DND-41 (cell line): ENCODE results near the gene ANO1.

ENCODE experiments used
- ATAC-seq: fragments of 200-7000 bp; cut with Tn5 transposase; 3 replicates; pipeline ENCODE4 v1.9.1; 2021; ENCODE audit warnings: low read depth; ENCODE audit not compliant: insufficient read depth
- DNase-seq: peaks from one replicate; pipeline ENCODE4 v3.0.0-alpha.2; 2020
- H2AFZ ChIP-seq: 2 replicates; pipeline ENCODE4 v1.6.0; 2012; ENCODE audit warnings: low read depth, low read length
- H3K27ac ChIP-seq: 2 replicates; pipeline ENCODE4 v1.5.1; 2012; ENCODE audit warnings: low read length, inconsistent platforms
- H3K27me3 ChIP-seq: fragments of 200-600 bp; sonication (generic); 2 replicates; pipeline ENCODE4 v1.6.0; 2012; ENCODE audit warnings: low read length, mild to moderate bottlenecking, inconsistent platforms; ENCODE audit not compliant: insufficient read depth, poor library complexity
- H3K36me3 ChIP-seq: 2 replicates; pipeline ENCODE4 v1.5.1; 2012; ENCODE audit warnings: low read length, inconsistent platforms; ENCODE audit not compliant: insufficient read depth
- H3K4me1 ChIP-seq: 2 replicates; pipeline ENCODE4 v1.5.1; 2012; ENCODE audit warnings: mild to moderate bottlenecking, low read length; ENCODE audit not compliant: insufficient read depth
- H3K4me2 ChIP-seq: 2 replicates; pipeline ENCODE4 v1.6.0; 2012; ENCODE audit warnings: mild to moderate bottlenecking, moderate library complexity, low read length, inconsistent platforms; ENCODE audit not compliant: insufficient read depth
- H3K4me3 ChIP-seq, 2 experiments: fragments of 200-600 bp in 1 of 2; shearing (Covaris generic) in 1 of 2; 2 replicates each; pipeline ENCODE4 v1.5.1; 2012 to 2016; ENCODE audit warnings: inconsistent platforms in 2 of 2, low read length in 2 of 2, mild to moderate bottlenecking in 2 of 2, low read depth in 1 of 2, moderate library complexity in 1 of 2
- H3K79me2 ChIP-seq: 2 replicates; pipeline ENCODE4 v1.6.0; 2012; ENCODE audit warnings: low read length, inconsistent platforms; ENCODE audit not compliant: insufficient read depth
- H3K9ac ChIP-seq: 2 replicates; pipeline ENCODE4 v1.6.0; 2012; ENCODE audit warnings: low read depth, mild to moderate bottlenecking, inconsistent platforms, low read length, moderate library complexity
- H3K9me3 ChIP-seq: 2 replicates; pipeline ENCODE4 v1.5.1; 2012; ENCODE audit warnings: low read length, moderate library complexity, mild to moderate bottlenecking, inconsistent platforms; ENCODE audit not compliant: insufficient read depth, severe bottlenecking
- H4K20me1 ChIP-seq: 2 replicates; pipeline ENCODE4 v1.6.0; 2012; ENCODE audit warnings: low read length; ENCODE audit not compliant: insufficient read depth
- EZH2 ChIP-seq: IDR thresholded peaks from 3 replicates; pipeline ENCODE4 v1.6.1; 2012; ENCODE audit warnings: borderline replicate concordance, low read depth, mild to moderate bottlenecking, moderate library complexity, low read length, inconsistent platforms; ENCODE audit not compliant: severe bottlenecking
- TF ChIP-seq, protein P1 (sequence below): IDR thresholded peaks from 2 replicates; pipeline ENCODE4 v1.5.1; 2012; ENCODE audit warnings: borderline replicate concordance, low read length, moderate library complexity, mild to moderate bottlenecking; ENCODE audit not compliant: poor library complexity, severe bottlenecking; ENCODE audit errors: extremely low read depth

ANO1 gene

GRCh38 chr11:70204466-70204799 lies 126.3 kb downstream of the ANO1 start:
- H4K20me1 ChIP-seq, result peaks cover 55% of the 10 kb centered on the region
- DNase-seq (no peak), ATAC-seq (no peak)
- H3K27me3 ChIP-seq, result no peaks in the 10 kb centered on the region
- H3K36me3 ChIP-seq, result peaks cover 54% of the 10 kb centered on the region
- peak overlapping the region; percentile 93 for H3K27ac ChIP-seq
- H2AFZ ChIP-seq, result no peak overlapping the region
- H3K9ac ChIP-seq, result peak overlapping the region; percentile 94
- peak overlapping the region; percentile 93 for H3K4me2 ChIP-seq
- TF ChIP-seq, protein P1, sequence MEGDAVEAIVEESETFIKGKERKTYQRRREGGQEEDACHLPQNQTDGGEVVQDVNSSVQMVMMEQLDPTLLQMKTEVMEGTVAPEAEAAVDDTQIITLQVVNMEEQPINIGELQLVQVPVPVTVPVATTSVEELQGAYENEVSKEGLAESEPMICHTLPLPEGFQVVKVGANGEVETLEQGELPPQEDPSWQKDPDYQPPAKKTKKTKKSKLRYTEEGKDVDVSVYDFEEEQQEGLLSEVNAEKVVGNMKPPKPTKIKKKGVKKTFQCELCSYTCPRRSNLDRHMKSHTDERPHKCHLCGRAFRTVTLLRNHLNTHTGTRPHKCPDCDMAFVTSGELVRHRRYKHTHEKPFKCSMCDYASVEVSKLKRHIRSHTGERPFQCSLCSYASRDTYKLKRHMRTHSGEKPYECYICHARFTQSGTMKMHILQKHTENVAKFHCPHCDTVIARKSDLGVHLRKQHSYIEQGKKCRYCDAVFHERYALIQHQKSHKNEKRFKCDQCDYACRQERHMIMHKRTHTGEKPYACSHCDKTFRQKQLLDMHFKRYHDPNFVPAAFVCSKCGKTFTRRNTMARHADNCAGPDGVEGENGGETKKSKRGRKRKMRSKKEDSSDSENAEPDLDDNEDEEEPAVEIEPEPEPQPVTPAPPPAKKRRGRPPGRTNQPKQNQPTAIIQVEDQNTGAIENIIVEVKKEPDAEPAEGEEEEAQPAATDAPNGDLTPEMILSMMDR, result no peak
- no peak for TF ChIP-seq EZH2
- H3K4me3 ChIP-seq, result peak overlapping the region; percentile 75 to 89; a peak in 3 of 4 replicates
- peaks cover 34% of the 10 kb centered on the region for H3K4me1 ChIP-seq
- H3K9me3 ChIP-seq, result no peaks in the 10 kb centered on the region
- H3K79me2 ChIP-seq, result peaks cover 45% of the 10 kb centered on the region

- DNase-seq, result no peak
- Histone ChIP-seq H3K4me1 (peaks cover 34% of the 10 kb centered on the region), H3K36me3 (peaks cover 54% of the 10 kb centered on the region), H4K20me1 (peaks cover 60% of the 10 kb centered on the region), H3K9ac (no peak overlapping the region; the same call in 1 of the 2 replicates), H3K79me2 (peaks cover 45% of the 10 kb centered on the region), H3K4me3 (peak overlapping the region in 1 of 2 experiments; percentile 89; a peak in 1 of 4 replicates), H2AFZ (no peak overlapping the region), H3K27ac (no peak overlapping the region), H3K4me2 (peak overlapping the region; percentile 93), H3K27me3 (no peaks in the 10 kb centered on the region), H3K9me3 (no peaks in the 10 kb centered on the region)
- TF ChIP-seq, protein P1, result no peak
- no peak for TF ChIP-seq EZH2
- no peak for ATAC-seq
Measured at GRCh38 chr11:70205049-70205725, 127.1 kb downstream of the ANO1 start.

DNA sequence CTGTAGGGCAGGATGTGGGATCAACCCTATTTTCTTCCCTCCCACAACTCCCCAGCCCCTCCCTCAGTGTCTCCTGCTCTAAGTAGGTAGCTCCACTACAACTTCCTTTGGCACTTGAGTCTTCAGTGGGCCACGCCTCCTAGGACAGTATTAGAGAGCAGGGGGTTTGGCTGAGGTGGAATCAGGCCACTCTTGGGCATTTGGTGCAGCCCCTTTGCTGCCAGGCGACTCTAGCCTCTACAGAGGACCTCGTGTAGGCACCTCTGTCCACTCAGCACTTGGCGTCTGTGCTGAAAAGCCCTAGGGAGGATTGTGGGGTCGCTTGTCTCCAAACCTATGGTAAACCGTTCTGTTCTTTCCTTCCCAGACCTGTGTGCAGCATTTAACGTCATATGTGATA lies 127.6 kb downstream of the ANO1 start:
- Histone ChIP-seq H3K9me3 (no peaks in the 10 kb centered on the region), H3K4me1 (peaks cover 34% of the 10 kb centered on the region), H3K79me2 (peaks cover 45% of the 10 kb centered on the region), H3K9ac (no peak overlapping the region), H2AFZ (no peak overlapping the region), H3K4me3 (no peak overlapping the region), H3K27ac (no peak overlapping the region), H3K4me2 (0 out of 2 replicates have a peak overlapping the region, but pooled peaks have one; percentile 93), H3K27me3 (no peaks in the 10 kb centered on the region), H3K36me3 (peaks cover 54% of the 10 kb centered on the region), H4K20me1 (peaks cover 64% of the 10 kb centered on the region)
- no peak for TF ChIP-seq EZH2
- TF ChIP-seq, protein P1, result no peak
- ATAC-seq, result no peak
- no peak for DNase-seq
